ENCODE data around the gene MIB2.
"Not testable (repeated sequence)": the region's sequence is repeated elsewhere in the genome, so short reads cannot be mapped to it uniquely, and the experiment has no call there.

DNA sequence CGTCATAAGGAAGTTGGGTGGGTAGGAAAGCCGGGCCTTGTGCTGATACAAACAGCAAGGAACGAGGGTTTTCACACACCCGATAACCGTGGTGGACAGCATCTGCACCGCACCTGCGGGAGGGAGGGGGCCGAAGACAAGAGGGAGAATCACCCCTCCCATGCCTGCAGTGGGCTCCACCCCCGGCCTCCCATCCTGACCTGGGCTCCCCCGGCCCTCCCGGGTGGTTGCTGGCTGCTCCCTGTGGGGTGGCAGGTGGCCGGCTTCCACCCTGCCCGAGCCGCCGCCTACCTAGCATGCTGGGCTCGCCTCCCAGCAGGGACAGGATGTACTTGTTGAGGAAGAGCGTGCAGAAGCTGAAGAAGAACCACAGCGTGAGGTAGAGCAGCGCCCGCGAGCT lies 60.8 kb downstream of the MIB2 start:
- TF ChIP-seq POLR2A (IDR thresholded peaks at IDR 0.05) = not testable (repeated sequence)
- TF ChIP-seq, protein P1, sequence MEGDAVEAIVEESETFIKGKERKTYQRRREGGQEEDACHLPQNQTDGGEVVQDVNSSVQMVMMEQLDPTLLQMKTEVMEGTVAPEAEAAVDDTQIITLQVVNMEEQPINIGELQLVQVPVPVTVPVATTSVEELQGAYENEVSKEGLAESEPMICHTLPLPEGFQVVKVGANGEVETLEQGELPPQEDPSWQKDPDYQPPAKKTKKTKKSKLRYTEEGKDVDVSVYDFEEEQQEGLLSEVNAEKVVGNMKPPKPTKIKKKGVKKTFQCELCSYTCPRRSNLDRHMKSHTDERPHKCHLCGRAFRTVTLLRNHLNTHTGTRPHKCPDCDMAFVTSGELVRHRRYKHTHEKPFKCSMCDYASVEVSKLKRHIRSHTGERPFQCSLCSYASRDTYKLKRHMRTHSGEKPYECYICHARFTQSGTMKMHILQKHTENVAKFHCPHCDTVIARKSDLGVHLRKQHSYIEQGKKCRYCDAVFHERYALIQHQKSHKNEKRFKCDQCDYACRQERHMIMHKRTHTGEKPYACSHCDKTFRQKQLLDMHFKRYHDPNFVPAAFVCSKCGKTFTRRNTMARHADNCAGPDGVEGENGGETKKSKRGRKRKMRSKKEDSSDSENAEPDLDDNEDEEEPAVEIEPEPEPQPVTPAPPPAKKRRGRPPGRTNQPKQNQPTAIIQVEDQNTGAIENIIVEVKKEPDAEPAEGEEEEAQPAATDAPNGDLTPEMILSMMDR (IDR thresholded peaks at IDR 0.05) = not testable (repeated sequence)

Measured in lower leg skin (tissue), 3 donors.